K562 (cell line): ENCODE data around the gene MND1.

Experiments
- CHD2 ChIP-seq: IDR thresholded peaks from 2 replicates; pipeline ENCODE4 v1.6.1; 2011; ENCODE audit warnings: low read depth, low read length
- CTCF ChIP-seq, 3 experiments: IDR thresholded peaks in 2 of 3; conservative IDR thresholded peaks in 1 of 3; 2 replicates each; pipeline ENCODE4 v1.5.1; 2011 to 2012; ENCODE audit warnings: low read length in 3 of 3, mild to moderate bottlenecking in 3 of 3, control low read depth in 2 of 3, improper control_type of control experiment in 1 of 3, inconsistent platforms in 1 of 3, low read depth in 1 of 3, mixed read lengths in 1 of 3, moderate library complexity in 1 of 3; ENCODE audit not compliant: insufficient read depth in 2 of 3
- EP300 ChIP-seq: IDR thresholded peaks from 2 replicates; pipeline ENCODE4 v1.6.1; 2012; ENCODE audit warnings: low read length, improper control_type of control experiment
- GATA2 ChIP-seq: sonication (generic); formaldehyde crosslinking; IDR thresholded peaks from 2 replicates; pipeline ENCODE4 v1.4.0; 2020; ENCODE audit warnings: mild to moderate bottlenecking, missing genetic modification reagents
- JUNB ChIP-seq: fragments of 450-650 bp; formaldehyde crosslinking; conservative IDR thresholded peaks from 2 replicates; pipeline ENCODE4 v1.4.0; 2020; ENCODE audit warnings: mild to moderate bottlenecking
- MBD2 ChIP-seq: sonication (generic); IDR thresholded peaks from 2 replicates; pipeline ENCODE4 v1.6.1; 2016; ENCODE audit warnings: low read depth, borderline replicate concordance
- MEIS2 ChIP-seq: fragments of 450-650 bp; IDR thresholded peaks from 2 replicates; pipeline ENCODE4 v1.6.1; 2014; ENCODE audit warnings: mild to moderate bottlenecking; ENCODE audit not compliant: partially characterized antibody
- NCOA6 ChIP-seq: fragments of 450-650 bp; IDR thresholded peaks from 2 replicates; pipeline ENCODE4 v1.6.1; 2017; ENCODE audit warnings: mild to moderate bottlenecking
- PBX2 ChIP-seq, 2 experiments: IDR thresholded peaks in 1 of 2; conservative IDR thresholded peaks in 1 of 2; 2 replicates each; pipeline ENCODE4 v1.6.1; 2016; ENCODE audit warnings: low read depth in 2 of 2, mild to moderate bottlenecking in 1 of 2, missing compliant biosample characterization in 1 of 2, missing genetic modification characterization in 1 of 2, moderate library complexity in 1 of 2
- PHF21A ChIP-seq: fragments of 450-650 bp; IDR thresholded peaks from 2 replicates; pipeline ENCODE4 v1.6.1; 2017; ENCODE audit warnings: low read depth, borderline replicate concordance
- USF2 ChIP-seq: sonication (generic); formaldehyde crosslinking; IDR thresholded peaks from 2 replicates; pipeline ENCODE4 v1.5.0; 2020; ENCODE audit warnings: missing genetic modification reagents
- ZNF24 ChIP-seq: fragments of 450-650 bp; IDR thresholded peaks from 2 replicates; pipeline ENCODE4 v1.6.1; 2016

- TF ChIP-seq ZNF24 (no peak), CTCF (IDR thresholded peaks at IDR 0.05 in 2 of 3, conservative IDR thresholded peaks at IDR 0.05 in 1 of 3; ENCODE audit: insufficient read depth in 2 of 3, low read depth in 1 of 3, low read length in 3 of 3) (no peak), NCOA6 (no peak), CHD2 (no peak), EP300 (no peak), USF2 (CRISPR knock-in tag) (no peak), GATA2 (CRISPR knock-in tag) (no peak), PHF21A (no peak), PBX2 (CRISPR knock-in tag; IDR thresholded peaks at IDR 0.05; ENCODE audit: low read depth) (no peak), PBX2 (tag; conservative IDR thresholded peaks at IDR 0.05; ENCODE audit: low read depth) (no peak), MBD2 (no peak), JUNB (no peak), MEIS2 (no peak)
These were observed 102.9 kb downstream of the MND1 start for GRCh38 chr4:153447175-153447905.
